ENCODE measurements around the gene MYL7. TPM values are rescaled to one million over a fixed set of nuclear protein-coding genes. Genes with fewer than 3 reads are reported as not detected.

MYL7 gene
- total and polyA plus RNA-seq, 12 donors = 146 to 6,323 (median 1,764) TPM

GRCh38 chr7:44094365-44094764 is 46.8 kb downstream of the MYL7 start:
- H3K27ac ChIP-seq = peak overlapping the region in 4 of 10 donors; percentile 9 to 64 (median 38)
- DNase-seq = no peak
- peaks cover 0 to 30% (median 5%) of the 10 kb centered on the region in 9 donors for H3K4me1 ChIP-seq
- ATAC-seq = no peak
- H3K9me3 ChIP-seq = no peaks in the 10 kb centered on the region
- TF ChIP-seq, protein P1, sequence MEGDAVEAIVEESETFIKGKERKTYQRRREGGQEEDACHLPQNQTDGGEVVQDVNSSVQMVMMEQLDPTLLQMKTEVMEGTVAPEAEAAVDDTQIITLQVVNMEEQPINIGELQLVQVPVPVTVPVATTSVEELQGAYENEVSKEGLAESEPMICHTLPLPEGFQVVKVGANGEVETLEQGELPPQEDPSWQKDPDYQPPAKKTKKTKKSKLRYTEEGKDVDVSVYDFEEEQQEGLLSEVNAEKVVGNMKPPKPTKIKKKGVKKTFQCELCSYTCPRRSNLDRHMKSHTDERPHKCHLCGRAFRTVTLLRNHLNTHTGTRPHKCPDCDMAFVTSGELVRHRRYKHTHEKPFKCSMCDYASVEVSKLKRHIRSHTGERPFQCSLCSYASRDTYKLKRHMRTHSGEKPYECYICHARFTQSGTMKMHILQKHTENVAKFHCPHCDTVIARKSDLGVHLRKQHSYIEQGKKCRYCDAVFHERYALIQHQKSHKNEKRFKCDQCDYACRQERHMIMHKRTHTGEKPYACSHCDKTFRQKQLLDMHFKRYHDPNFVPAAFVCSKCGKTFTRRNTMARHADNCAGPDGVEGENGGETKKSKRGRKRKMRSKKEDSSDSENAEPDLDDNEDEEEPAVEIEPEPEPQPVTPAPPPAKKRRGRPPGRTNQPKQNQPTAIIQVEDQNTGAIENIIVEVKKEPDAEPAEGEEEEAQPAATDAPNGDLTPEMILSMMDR (IDR thresholded peaks at IDR 0.05) = no peak
- 74 to 80% methylated on average over 2 of the region's 2 CpGs for WGBS, 2 donors
- H3K36me3 ChIP-seq = no peaks in the 10 kb centered on the region
- intact Hi-C loops (cut with DNase I) = no loop called here
- no peak overlapping the region for H3K4me3 ChIP-seq
- no peaks in the 10 kb centered on the region for H3K27me3 ChIP-seq

DNA sequence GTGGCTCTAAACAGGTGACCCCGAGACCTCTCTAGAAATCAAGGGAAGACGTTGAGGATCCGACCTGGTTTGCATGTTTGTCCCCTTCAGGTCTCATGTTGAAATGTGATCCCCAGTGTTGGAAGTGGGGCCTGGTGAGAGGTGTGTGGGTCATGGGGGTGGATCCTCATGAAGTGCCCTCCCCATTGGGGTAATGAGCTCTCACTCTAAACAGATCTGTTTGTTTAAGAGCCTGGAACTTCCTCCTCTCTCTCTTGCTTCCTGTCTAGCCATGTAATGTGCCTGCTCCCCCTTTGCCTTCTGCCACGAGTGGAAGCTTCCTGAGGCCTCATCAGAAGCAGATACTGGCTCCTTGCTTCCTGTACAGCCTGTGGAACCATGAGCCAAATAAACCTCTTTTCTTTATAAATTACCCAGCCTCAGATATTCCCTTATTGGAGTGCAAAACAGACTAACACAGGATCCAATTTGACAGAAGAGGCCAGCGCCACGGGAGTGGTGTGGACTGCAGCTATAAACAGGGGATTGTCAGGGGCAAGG is 48.0 kb downstream of the MYL7 start:
- Histone ChIP-seq H3K4me1 (peaks cover 0 to 33% (median 10%) of the 10 kb centered on the region in 9 donors), H3K27me3 (no peaks in the 10 kb centered on the region), H3K4me3 (no peak overlapping the region), H3K27ac (peak overlapping the region in 1 of 10 donors; percentile 21), H3K36me3 (no peaks in the 10 kb centered on the region), H3K9me3 (no peaks in the 10 kb centered on the region)
- ATAC-seq (no peak), DNase-seq (no peak)
- 84 to 85% methylated on average over 6 of the region's 6 CpGs for WGBS, 2 donors
- intact Hi-C loops (cut with DNase I) = no loop called here
- TF ChIP-seq, protein P1 (IDR thresholded peaks at IDR 0.05) = no peak

Other genes with a start within 250 kb of the MYL7 start
- 10 to 100 TPM; 34.6 to 46.3 (median 40.0) TPM for gene URGCP, start 234.7 kb downstream of the MYL7 start, total RNA-seq
- 10 to 100 TPM; 14.1 to 33.1 TPM for gene URGCP, start 234.7 kb downstream of the MYL7 start, polyA plus RNA-seq
- 10 to 100 TPM; 34.4 to 56.1 (median 44.6) TPM for gene UBE2D4, start 214.9 kb downstream of the MYL7 start, total RNA-seq
- gene UBE2D4, start 214.9 kb downstream of the MYL7 start, polyA plus RNA-seq = 10 to 100 TPM; 26.2 to 35.6 TPM
- under 1 TPM in 1 of 10 donors, not detected in 9; 0.11 TPM for gene SPDYE1, start 143.4 kb downstream of the MYL7 start, total RNA-seq
- gene SPDYE1, start 143.4 kb downstream of the MYL7 start, polyA plus RNA-seq = not detected
- gene DBNL, start 96.6 kb downstream of the MYL7 start, total RNA-seq = 10 to 100 TPM; 26.0 to 59.0 (median 35.4) TPM
- gene DBNL, start 96.6 kb downstream of the MYL7 start, polyA plus RNA-seq = 10 to 100 TPM; 34.8 to 74.3 TPM
- gene PGAM2, start 75.8 kb downstream of the MYL7 start, total RNA-seq = 1,000 to 10,000 TPM in 2 of 10 donors, 100 to 1,000 TPM in 8; 375 to 1,148 (median 557) TPM
- 1,000 to 10,000 TPM in 1 of 2 donors, 100 to 1,000 TPM in 1; 367 to 2,327 TPM for gene PGAM2, start 75.8 kb downstream of the MYL7 start, polyA plus RNA-seq
- 10 to 100 TPM; 10.9 to 28.4 (median 13.5) TPM for gene POLM, start 58.8 kb downstream of the MYL7 start, total RNA-seq
- gene POLM, start 58.8 kb downstream of the MYL7 start, polyA plus RNA-seq = 10 to 100 TPM in 1 of 2 donors, 1 to 10 TPM in 1; 6.7 to 22.8 TPM
- 10 to 100 TPM; 14.1 to 31.3 (median 21.6) TPM for gene AEBP1, start 37.0 kb downstream of the MYL7 start, total RNA-seq
- 10 to 100 TPM; 18.0 to 33.7 TPM for gene AEBP1, start 37.0 kb downstream of the MYL7 start, polyA plus RNA-seq
- gene POLD2, start 17.8 kb downstream of the MYL7 start, total RNA-seq = 10 to 100 TPM; 64.4 to 92.0 (median 76.8) TPM
- 100 to 1,000 TPM in 1 of 2 donors, 10 to 100 TPM in 1; 89.3 to 150 TPM for gene POLD2, start 17.8 kb downstream of the MYL7 start, polyA plus RNA-seq
- gene GCK, start 48.1 kb upstream of the MYL7 start, total RNA-seq = 1 to 10 TPM in 6 of 10 donors, under 1 TPM in 4; 0.50 to 3.3 (median 1.2) TPM
- gene GCK, start 48.1 kb upstream of the MYL7 start, polyA plus RNA-seq = 1 to 10 TPM; 4.7 to 6.0 TPM
- 10 to 100 TPM; 42.2 to 58.2 (median 47.7) TPM for gene YKT6, start 59.6 kb upstream of the MYL7 start, total RNA-seq
- gene YKT6, start 59.6 kb upstream of the MYL7 start, polyA plus RNA-seq = 10 to 100 TPM; 27.7 to 79.6 TPM
- gene CAMK2B, start 184.3 kb upstream of the MYL7 start, total RNA-seq = 100 to 1,000 TPM in 6 of 10 donors, 10 to 100 TPM in 4; 70.6 to 152 (median 126) TPM
- gene CAMK2B, start 184.3 kb upstream of the MYL7 start, polyA plus RNA-seq = 100 to 1,000 TPM in 1 of 2 donors, 10 to 100 TPM in 1; 30.8 to 107 TPM

Measured in heart right ventricle (tissue), 16 donors.